Measurements from ENCODE around the gene B4GAT1.

B4GAT1 gene

DNA sequence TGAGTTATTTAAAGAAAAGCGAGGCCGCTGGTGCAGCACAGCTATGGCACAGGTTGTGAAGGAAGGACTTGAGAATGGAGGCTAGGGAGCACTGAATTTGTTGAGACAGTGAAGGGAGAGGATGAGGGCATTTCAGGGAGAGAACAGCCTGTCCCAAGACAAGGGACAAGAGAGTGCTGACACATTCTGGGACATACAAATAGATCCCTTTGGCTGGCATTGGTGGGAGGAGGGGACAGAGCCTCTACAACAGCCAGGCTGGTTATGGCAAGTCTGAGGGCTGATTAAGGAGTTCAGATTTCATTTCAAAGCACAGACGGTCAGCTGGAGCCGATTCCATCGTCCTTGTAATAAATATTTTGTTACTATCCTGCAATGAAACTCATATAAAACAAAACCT lies 25.8 kb upstream of the B4GAT1 start:
- DNase-seq (ENCODE audit: low read depth, low spot score), result no peak
- TF ChIP-seq YY1 (IDR thresholded peaks at IDR 0.05; ENCODE audit: insufficient read depth, insufficient read length) (no peak), ZNF274 (IDR thresholded peaks at IDR 0.05; ENCODE audit: low read depth, low read length) (no peak), SUZ12 (IDR thresholded peaks at IDR 0.05; ENCODE audit: extremely low read depth, insufficient read depth, insufficient read length) (no peak)
- H3K27me3 ChIP-seq (ENCODE audit: insufficient read depth, insufficient read length), result no peaks in the 10 kb centered on the region
- H3K36me3 ChIP-seq (ENCODE audit: insufficient read depth, insufficient read length, low read length), result peaks cover 16% of the 10 kb centered on the region
- no peak overlapping the region for H3K9ac ChIP-seq (ENCODE audit: insufficient read length, low read depth)
- H3K4me1 ChIP-seq (ENCODE audit: insufficient read depth, insufficient read length), result peaks cover 13% of the 10 kb centered on the region
- no peaks in the 10 kb centered on the region for H3K9me3 ChIP-seq (ENCODE audit: insufficient read depth, low read length)
- H3K4me3 ChIP-seq (ENCODE audit: insufficient read length, low read depth), result no peak overlapping the region

GRCh38 chr11:66371627-66372415 lies 24.4 kb upstream of the B4GAT1 start, which contains the start of gene SLC29A2:
SLC29A2 (minus strand) TSS chr11:66371760; CDS start chr11:66371591, 169 bp downstream.
- TF ChIP-seq ZNF274 (IDR thresholded peaks at IDR 0.05; ENCODE audit: low read depth, low read length), result no peak
- no peak for TF ChIP-seq YY1 (IDR thresholded peaks at IDR 0.05; ENCODE audit: insufficient read depth, insufficient read length)
- no peak for TF ChIP-seq SUZ12 (IDR thresholded peaks at IDR 0.05; ENCODE audit: extremely low read depth, insufficient read depth, insufficient read length)
- no peaks in the 10 kb centered on the region for H3K27me3 ChIP-seq (ENCODE audit: insufficient read depth, insufficient read length)
- H3K4me1 ChIP-seq (ENCODE audit: insufficient read depth, insufficient read length), result peaks cover 17% of the 10 kb centered on the region
- peak; percentile 95 for DNase-seq (ENCODE audit: low read depth, low spot score)
- H3K36me3 ChIP-seq (ENCODE audit: insufficient read depth, insufficient read length, low read length), result peaks cover 30% of the 10 kb centered on the region
- H3K9ac ChIP-seq (ENCODE audit: insufficient read length, low read depth), result peak within 1 kb of the TSS; percentile 99
- H3K9me3 ChIP-seq (ENCODE audit: insufficient read depth, low read length), result no peaks in the 10 kb centered on the region
- H3K4me3 ChIP-seq (ENCODE audit: insufficient read length, low read depth), result peak within 1 kb of the TSS; percentile 99

DNA sequence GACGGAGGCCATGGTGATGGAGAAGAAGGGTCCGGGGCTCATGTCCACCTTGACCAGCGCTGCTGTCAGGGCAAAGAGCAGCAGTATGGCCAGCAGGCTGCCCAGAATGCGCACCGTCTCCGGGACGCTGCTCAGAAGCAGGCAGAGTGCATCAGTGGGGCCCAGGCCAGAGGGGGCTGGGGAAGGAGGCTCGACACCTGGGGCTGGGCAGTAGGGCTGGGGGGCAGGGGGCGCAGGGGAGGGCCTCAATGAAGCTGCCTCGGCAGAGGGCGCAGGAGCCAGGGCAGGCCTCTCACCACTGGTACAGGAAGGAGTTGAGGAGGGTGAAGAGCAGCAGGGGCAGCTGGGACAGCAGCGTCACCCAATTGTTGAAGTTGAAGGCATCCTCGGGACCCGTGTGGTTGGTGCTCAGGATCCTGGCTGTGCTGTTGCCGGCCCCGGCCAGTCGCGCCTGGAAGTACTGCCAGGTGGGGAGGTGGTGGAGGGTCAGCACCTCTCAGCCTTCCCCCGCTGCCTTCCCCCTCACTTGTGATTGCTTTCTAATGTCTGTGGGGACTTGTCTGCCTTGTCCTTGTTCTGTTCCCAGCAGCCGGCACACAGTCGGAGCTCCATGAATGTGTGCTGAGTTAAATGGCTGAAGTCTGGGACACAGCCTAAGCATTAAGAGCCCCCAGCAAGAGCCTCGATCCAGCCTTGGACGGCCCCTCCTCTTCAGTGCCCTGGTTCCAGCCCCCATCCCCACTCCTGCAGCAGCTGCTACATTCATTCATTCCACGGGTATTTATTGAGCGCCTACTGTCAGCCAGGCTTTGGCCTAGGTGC lies 21.9 kb upstream of the B4GAT1 start:
- H3K4me3 ChIP-seq (ENCODE audit: insufficient read length, low read depth), result peak overlapping the region; percentile 44
- no peaks in the 10 kb centered on the region for H3K9me3 ChIP-seq (ENCODE audit: insufficient read depth, low read length)
- no peak for TF ChIP-seq YY1 (IDR thresholded peaks at IDR 0.05; ENCODE audit: insufficient read depth, insufficient read length)
- TF ChIP-seq ZNF274 (IDR thresholded peaks at IDR 0.05; ENCODE audit: low read depth, low read length), result no peak
- TF ChIP-seq SUZ12 (IDR thresholded peaks at IDR 0.05; ENCODE audit: extremely low read depth, insufficient read depth, insufficient read length), result no peak
- peaks cover 50% of the 10 kb centered on the region for H3K36me3 ChIP-seq (ENCODE audit: insufficient read depth, insufficient read length, low read length)
- H3K9ac ChIP-seq (ENCODE audit: insufficient read length, low read depth), result peak overlapping the region; percentile 82
- H3K4me1 ChIP-seq (ENCODE audit: insufficient read depth, insufficient read length), result peaks cover 17% of the 10 kb centered on the region
- no peaks in the 10 kb centered on the region for H3K27me3 ChIP-seq (ENCODE audit: insufficient read depth, insufficient read length)
- DNase-seq (ENCODE audit: low read depth, low spot score), result no peak

GRCh38 chr11:66368484-66368883 lies 21.1 kb upstream of the B4GAT1 start:
- no peak for DNase-seq (ENCODE audit: low read depth, low spot score)
- Histone ChIP-seq H3K36me3 (ENCODE audit: insufficient read depth, insufficient read length, low read length) (peaks cover 56% of the 10 kb centered on the region), H3K9me3 (ENCODE audit: insufficient read depth, low read length) (no peaks in the 10 kb centered on the region), H3K9ac (ENCODE audit: insufficient read length, low read depth) (peak overlapping the region; percentile 22), H3K27me3 (ENCODE audit: insufficient read depth, insufficient read length) (no peaks in the 10 kb centered on the region), H3K4me3 (ENCODE audit: insufficient read length, low read depth) (no peak overlapping the region), H3K4me1 (ENCODE audit: insufficient read depth, insufficient read length) (peaks cover 19% of the 10 kb centered on the region)
- TF ChIP-seq SUZ12 (IDR thresholded peaks at IDR 0.05; ENCODE audit: extremely low read depth, insufficient read depth, insufficient read length), result no peak
- TF ChIP-seq ZNF274 (IDR thresholded peaks at IDR 0.05; ENCODE audit: low read depth, low read length), result no peak
- TF ChIP-seq YY1 (IDR thresholded peaks at IDR 0.05; ENCODE audit: insufficient read depth, insufficient read length), result no peak

DNA sequence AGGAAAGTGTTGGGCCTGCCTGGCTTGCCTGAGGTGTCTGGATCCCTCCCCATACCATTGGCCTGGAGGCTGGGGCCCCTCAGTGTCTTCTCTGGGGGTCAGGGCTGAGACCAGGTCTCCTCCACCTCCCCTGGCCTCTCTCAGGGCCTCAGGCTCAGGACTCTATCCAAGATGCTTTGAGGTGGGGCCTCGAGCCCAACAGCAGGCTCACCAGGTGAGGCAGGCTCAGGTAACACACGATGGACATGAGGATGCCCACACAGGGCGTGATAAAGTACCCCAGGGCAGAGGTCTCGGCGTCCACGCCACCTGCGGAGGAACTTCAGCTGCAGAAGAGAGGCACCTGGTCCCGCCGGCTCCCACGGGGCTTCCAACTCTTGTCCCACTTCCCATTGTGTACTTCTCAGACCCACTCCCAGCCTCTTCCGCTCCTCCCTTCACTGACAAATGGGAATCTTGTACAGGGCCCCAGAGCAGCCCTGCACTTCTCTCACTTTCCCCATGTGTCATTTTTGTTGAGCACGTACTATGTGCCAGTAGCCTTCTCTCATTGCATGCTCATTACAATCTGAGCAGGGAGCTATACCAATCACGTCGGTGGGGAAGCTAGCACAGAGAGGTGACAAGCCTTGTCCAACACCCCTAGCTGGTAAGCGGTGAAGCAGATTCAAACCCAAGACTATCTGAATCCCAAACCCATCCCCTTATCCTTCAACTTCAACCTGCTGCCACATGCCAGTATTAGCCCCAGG lies 20.3 kb upstream of the B4GAT1 start:
- no peak overlapping the region for H3K4me3 ChIP-seq (ENCODE audit: insufficient read length, low read depth)
- DNase-seq (ENCODE audit: low read depth, low spot score), result no peak
- H3K36me3 ChIP-seq (ENCODE audit: insufficient read depth, insufficient read length, low read length), result peaks cover 64% of the 10 kb centered on the region
- peaks cover 20% of the 10 kb centered on the region for H3K4me1 ChIP-seq (ENCODE audit: insufficient read depth, insufficient read length)
- H3K27me3 ChIP-seq (ENCODE audit: insufficient read depth, insufficient read length), result no peaks in the 10 kb centered on the region
- H3K9ac ChIP-seq (ENCODE audit: insufficient read length, low read depth), result no peak overlapping the region
- no peak for TF ChIP-seq ZNF274 (IDR thresholded peaks at IDR 0.05; ENCODE audit: low read depth, low read length)
- no peaks in the 10 kb centered on the region for H3K9me3 ChIP-seq (ENCODE audit: insufficient read depth, low read length)

DNA sequence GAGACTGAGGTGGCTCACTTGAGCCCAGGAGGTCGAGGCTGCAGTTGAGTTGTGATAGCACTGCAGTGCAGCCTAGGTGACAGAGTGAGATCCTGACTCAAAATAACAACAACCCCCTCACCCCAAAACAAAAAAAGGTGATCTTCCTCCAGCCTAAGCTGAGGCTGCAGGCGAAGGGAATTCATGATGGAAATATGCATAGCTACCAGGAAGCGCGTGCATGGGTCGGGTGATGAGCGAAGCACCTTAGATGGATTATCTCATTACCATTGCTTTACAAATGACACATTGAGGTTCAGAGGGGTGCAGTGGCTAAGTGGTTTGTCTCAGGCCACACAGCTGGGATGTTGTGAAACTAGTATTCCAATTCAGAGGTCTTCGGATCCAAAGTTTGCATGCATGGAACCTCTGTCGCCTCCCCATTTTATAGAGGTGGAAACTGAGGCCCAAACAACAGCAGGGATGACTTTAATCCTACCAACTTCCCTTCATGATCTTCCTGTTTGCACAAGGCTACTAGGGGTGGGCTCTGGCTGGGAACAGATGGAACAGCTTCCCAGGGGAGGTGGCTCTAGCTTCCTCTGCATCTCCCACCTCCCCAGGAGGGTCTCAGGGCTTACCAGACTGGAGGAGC lies 19.5 kb upstream of the B4GAT1 start:
- no peak overlapping the region for H3K4me3 ChIP-seq (ENCODE audit: insufficient read length, low read depth)
- H3K4me1 ChIP-seq (ENCODE audit: insufficient read depth, insufficient read length), result peaks cover 20% of the 10 kb centered on the region
- no peak overlapping the region for H3K9ac ChIP-seq (ENCODE audit: insufficient read length, low read depth)
- TF ChIP-seq YY1 (IDR thresholded peaks at IDR 0.05; ENCODE audit: insufficient read depth, insufficient read length) (no peak), ZNF274 (IDR thresholded peaks at IDR 0.05; ENCODE audit: low read depth, low read length) (no peak)
- no peak for DNase-seq (ENCODE audit: low read depth, low spot score)
- H3K9me3 ChIP-seq (ENCODE audit: insufficient read depth, low read length), result no peaks in the 10 kb centered on the region
- H3K36me3 ChIP-seq (ENCODE audit: insufficient read depth, insufficient read length, low read length), result peaks cover 71% of the 10 kb centered on the region
- H3K27me3 ChIP-seq (ENCODE audit: insufficient read depth, insufficient read length), result no peaks in the 10 kb centered on the region

Data from NT2/D1 (cell line).